Brain microvascular endothelial cell (primary cell): ENCODE measurements around the gene AKAP8.

Source experiments
- DNase-seq: peaks from one replicate; pipeline ENCODE4 v3.0.0-alpha.2; 2020
- H3K27ac ChIP-seq: fragments of 250-450 bp; sonication (Bioruptor Pico); 2 replicates; pipeline ENCODE4 v1.5.1; 2020; ENCODE audit warnings: mild to moderate bottlenecking, moderate library complexity
- H3K27me3 ChIP-seq: fragments of 250-450 bp; sonication (Bioruptor Pico); replicated peaks from 2 replicates; pipeline ENCODE4 v1.5.1; 2020; ENCODE audit warnings: mild to moderate bottlenecking
- H3K36me3 ChIP-seq: fragments of 250-450 bp; sonication (Bioruptor Pico); replicated peaks from 2 replicates; pipeline ENCODE4 v1.5.1; 2020; ENCODE audit warnings: mild to moderate bottlenecking
- H3K4me3 ChIP-seq: 2 replicates; pipeline ENCODE4 v1.5.1; 2011; ENCODE audit warnings: low read depth, mild to moderate bottlenecking, control low read depth, low read length, moderate library complexity
- CTCF ChIP-seq: IDR thresholded peaks from 2 replicates; pipeline ENCODE4 v1.5.1; 2011; ENCODE audit warnings: low read depth, mild to moderate bottlenecking, moderate library complexity, low read length, control low read depth, inconsistent platforms; ENCODE audit errors: missing control alignments
- in situ Hi-C: cut with HindIII; loops from 2 replicates; pipeline ENCODE4 v1.10.0; 2017; ENCODE audit warnings: low sequenced_read_pairs, low pct_ligation_motif_present

Gene AKAP8

GRCh38 chr19:15374105-15374651, 5.4 kb downstream of the AKAP8 start:
- no peaks in the 10 kb centered on the region for H3K27me3 ChIP-seq
- no peak for TF ChIP-seq CTCF
- H3K27ac ChIP-seq, result no peak overlapping the region
- in situ Hi-C loops, result no loop called here
- DNase-seq, result no peak
- peaks cover 40% of the 10 kb centered on the region for H3K36me3 ChIP-seq
- H3K4me3 ChIP-seq, result no peak overlapping the region

GRCh38 chr19:15373644-15374043, 5.9 kb downstream of the AKAP8 start:
- no peak for TF ChIP-seq CTCF
- no peak for DNase-seq
- H3K36me3 ChIP-seq, result peaks cover 39% of the 10 kb centered on the region
- in situ Hi-C loops, result no loop called here
- no peak overlapping the region for H3K4me3 ChIP-seq
- no peak overlapping the region for H3K27ac ChIP-seq
- H3K27me3 ChIP-seq, result no peaks in the 10 kb centered on the region

- no peak for TF ChIP-seq CTCF
- DNase-seq, result no peak
- Histone ChIP-seq H3K36me3 (peaks cover 47% of the 10 kb centered on the region), H3K27ac (no peak overlapping the region), H3K27me3 (no peaks in the 10 kb centered on the region), H3K4me3 (no peak overlapping the region)
- in situ Hi-C loops, result no loop called here
Observed at GRCh38 chr19:15372891-15373301, 6.7 kb downstream of the AKAP8 start.

- Histone ChIP-seq H3K27ac (no peak overlapping the region), H3K27me3 (no peaks in the 10 kb centered on the region), H3K36me3 (peaks cover 51% of the 10 kb centered on the region), H3K4me3 (no peak overlapping the region)
- TF ChIP-seq CTCF, result no peak
- in situ Hi-C loops, result no loop called here
- no peak for DNase-seq
Observed at GRCh38 chr19:15372470-15372869, 7.1 kb downstream of the AKAP8 start.

GRCh38 chr19:15371786-15372380, 7.7 kb downstream of the AKAP8 start:
- TF ChIP-seq CTCF, result no peak
- no peaks in the 10 kb centered on the region for H3K27me3 ChIP-seq
- H3K36me3 ChIP-seq, result peaks cover 56% of the 10 kb centered on the region
- DNase-seq, result no peak
- no peak overlapping the region for H3K4me3 ChIP-seq
- H3K27ac ChIP-seq, result no peak overlapping the region
- in situ Hi-C loops, result no loop called here

GRCh38 chr19:15371119-15371518, 8.5 kb downstream of the AKAP8 start:
- no peak for DNase-seq
- TF ChIP-seq CTCF, result no peak
- Histone ChIP-seq H3K27me3 (no peaks in the 10 kb centered on the region), H3K4me3 (no peak overlapping the region), H3K36me3 (peaks cover 62% of the 10 kb centered on the region), H3K27ac (no peak overlapping the region)
- in situ Hi-C loops, result no loop called here
